ENCODE data around the gene TREX2. TPM values are rescaled to one million over a fixed set of nuclear protein-coding genes. Genes with fewer than 3 reads are reported as not detected.

The TREX2 gene
- total RNA-seq, 1 donor from 2014 or later: 0.29 TPM

DNA sequence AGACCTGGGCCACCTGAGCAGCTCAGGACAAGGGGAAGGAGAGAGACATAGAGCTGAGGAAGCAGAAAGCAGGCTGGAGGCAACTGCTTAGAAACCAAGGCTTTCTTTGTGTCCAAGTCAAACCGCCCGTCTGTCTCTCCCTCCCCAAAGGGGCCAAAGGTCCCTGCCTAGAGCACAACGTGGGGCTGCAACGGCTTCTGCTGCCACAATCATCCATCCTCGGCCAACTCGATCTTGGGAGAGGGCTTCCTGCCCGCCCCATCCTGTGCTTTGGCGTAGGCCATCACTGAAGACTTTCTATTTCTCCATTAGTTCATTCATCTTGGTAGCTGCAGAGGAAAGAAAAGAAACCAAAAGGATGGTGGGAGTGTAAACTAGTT lies 1.7 kb upstream of the TREX2 start:
- no peaks in the 10 kb centered on the region for H3K36me3 Mint-ChIP-seq (ENCODE audit: unreplicated experiment)
- H3K27ac Mint-ChIP-seq (ENCODE audit: unreplicated experiment): no peak overlapping the region
- TF ChIP-seq, protein P1, sequence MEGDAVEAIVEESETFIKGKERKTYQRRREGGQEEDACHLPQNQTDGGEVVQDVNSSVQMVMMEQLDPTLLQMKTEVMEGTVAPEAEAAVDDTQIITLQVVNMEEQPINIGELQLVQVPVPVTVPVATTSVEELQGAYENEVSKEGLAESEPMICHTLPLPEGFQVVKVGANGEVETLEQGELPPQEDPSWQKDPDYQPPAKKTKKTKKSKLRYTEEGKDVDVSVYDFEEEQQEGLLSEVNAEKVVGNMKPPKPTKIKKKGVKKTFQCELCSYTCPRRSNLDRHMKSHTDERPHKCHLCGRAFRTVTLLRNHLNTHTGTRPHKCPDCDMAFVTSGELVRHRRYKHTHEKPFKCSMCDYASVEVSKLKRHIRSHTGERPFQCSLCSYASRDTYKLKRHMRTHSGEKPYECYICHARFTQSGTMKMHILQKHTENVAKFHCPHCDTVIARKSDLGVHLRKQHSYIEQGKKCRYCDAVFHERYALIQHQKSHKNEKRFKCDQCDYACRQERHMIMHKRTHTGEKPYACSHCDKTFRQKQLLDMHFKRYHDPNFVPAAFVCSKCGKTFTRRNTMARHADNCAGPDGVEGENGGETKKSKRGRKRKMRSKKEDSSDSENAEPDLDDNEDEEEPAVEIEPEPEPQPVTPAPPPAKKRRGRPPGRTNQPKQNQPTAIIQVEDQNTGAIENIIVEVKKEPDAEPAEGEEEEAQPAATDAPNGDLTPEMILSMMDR (IDR thresholded peaks at IDR 0.05; ENCODE audit: partially characterized antibody, unreplicated experiment): no peak
- H3K27me3 Mint-ChIP-seq (ENCODE audit: unreplicated experiment): no peaks in the 10 kb centered on the region
- H3K4me3 Mint-ChIP-seq (ENCODE audit: unreplicated experiment): no peak overlapping the region
- no peaks in the 10 kb centered on the region for H3K9me3 Mint-ChIP-seq (ENCODE audit: unreplicated experiment)
- H3K4me1 Mint-ChIP-seq (ENCODE audit: low read depth, unreplicated experiment): no peaks in the 10 kb centered on the region
- no peak for DNase-seq

GRCh38 chrX:153446950-153447580 lies 1.2 kb upstream of the TREX2 start:
- DNase-seq: no peak
- no peak overlapping the region for H3K4me3 Mint-ChIP-seq (ENCODE audit: unreplicated experiment)
- no peaks in the 10 kb centered on the region for H3K27me3 Mint-ChIP-seq (ENCODE audit: unreplicated experiment)
- no peaks in the 10 kb centered on the region for H3K9me3 Mint-ChIP-seq (ENCODE audit: unreplicated experiment)
- no peaks in the 10 kb centered on the region for H3K4me1 Mint-ChIP-seq (ENCODE audit: low read depth, unreplicated experiment)
- H3K27ac Mint-ChIP-seq (ENCODE audit: unreplicated experiment): no peak overlapping the region
- TF ChIP-seq, protein P1 (IDR thresholded peaks at IDR 0.05; ENCODE audit: partially characterized antibody, unreplicated experiment): no peak
- H3K36me3 Mint-ChIP-seq (ENCODE audit: unreplicated experiment): no peaks in the 10 kb centered on the region

DNA sequence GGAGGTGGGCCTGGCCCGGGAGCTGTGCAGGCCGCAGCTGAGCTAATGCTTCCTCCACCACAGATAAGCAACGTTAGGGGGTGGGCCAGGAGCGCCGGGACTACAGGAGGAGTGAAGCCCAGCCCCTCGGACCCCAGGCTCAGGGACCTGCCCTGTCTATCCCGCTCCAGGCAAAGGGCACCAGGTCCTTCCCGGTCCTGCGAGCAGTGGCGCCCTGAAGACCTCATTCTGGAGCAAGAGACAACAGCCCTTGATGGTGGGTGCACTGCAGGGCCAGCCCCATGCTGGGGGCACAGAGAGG lies 730 bp upstream of the TREX2 start:
- no peaks in the 10 kb centered on the region for H3K9me3 Mint-ChIP-seq (ENCODE audit: unreplicated experiment)
- H3K4me1 Mint-ChIP-seq (ENCODE audit: low read depth, unreplicated experiment): no peaks in the 10 kb centered on the region

DNA sequence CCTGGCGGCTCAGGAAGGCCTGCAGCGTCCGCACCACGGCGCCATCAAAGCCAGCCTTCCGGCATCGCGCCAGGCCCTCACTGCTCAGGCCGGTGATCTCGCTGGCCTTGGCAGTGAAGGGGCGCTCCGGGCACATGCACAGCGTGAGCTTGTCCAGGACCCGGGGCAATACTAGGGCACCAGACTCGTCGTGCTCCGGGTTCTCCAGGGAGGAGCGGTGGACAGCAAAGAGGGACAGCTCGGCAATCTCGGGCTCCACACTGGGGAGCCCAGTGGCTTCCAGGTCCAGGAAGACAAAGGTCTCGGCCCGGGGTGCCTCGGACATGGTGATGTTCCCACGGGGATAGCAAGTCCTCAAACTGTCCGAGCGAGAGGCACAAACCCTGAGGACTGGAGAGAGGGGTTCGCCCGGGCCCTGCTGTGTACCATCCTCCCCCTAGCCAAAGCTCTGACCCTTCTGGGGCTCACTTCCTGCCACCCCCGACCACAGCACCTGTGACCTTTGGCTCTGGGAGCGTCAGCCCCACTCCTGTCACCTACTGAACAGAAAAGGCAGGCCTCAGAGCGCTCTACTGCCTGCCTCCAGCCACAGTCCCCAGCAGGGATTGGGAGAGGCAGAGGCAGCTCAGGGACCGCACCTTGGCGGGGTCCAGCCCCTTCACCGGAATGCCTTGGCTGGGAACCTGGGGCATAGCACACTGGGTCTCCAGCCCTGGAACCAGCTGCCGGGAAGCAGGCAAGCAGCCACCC lies 575 bp downstream of the TREX2 start:
- Mint-ChIP-seq H3K27me3 (ENCODE audit: unreplicated experiment) (no peaks in the 10 kb centered on the region), H3K36me3 (ENCODE audit: unreplicated experiment) (no peaks in the 10 kb centered on the region), H3K4me1 (ENCODE audit: low read depth, unreplicated experiment) (no peaks in the 10 kb centered on the region), H3K27ac (ENCODE audit: unreplicated experiment) (no peak overlapping the region), H3K4me3 (ENCODE audit: unreplicated experiment) (no peak overlapping the region), H3K9me3 (ENCODE audit: unreplicated experiment) (no peaks in the 10 kb centered on the region)
- DNase-seq: no peak
- TF ChIP-seq, protein P1 (IDR thresholded peaks at IDR 0.05; ENCODE audit: partially characterized antibody, unreplicated experiment): no peak

More for the DNA sequence above, 730 bp upstream of the TREX2 start:
- TF ChIP-seq, protein P1 (IDR thresholded peaks at IDR 0.05; ENCODE audit: partially characterized antibody, unreplicated experiment): no peak
- no peak for DNase-seq
- Mint-ChIP-seq H3K4me3 (ENCODE audit: unreplicated experiment) (no peak overlapping the region), H3K27ac (ENCODE audit: unreplicated experiment) (no peak overlapping the region), H3K27me3 (ENCODE audit: unreplicated experiment) (no peaks in the 10 kb centered on the region), H3K36me3 (ENCODE audit: unreplicated experiment) (no peaks in the 10 kb centered on the region)

GRCh38 chrX:153444333-153445011 lies 1.4 kb downstream of the TREX2 start:
- DNase-seq: no peak
- H3K27ac Mint-ChIP-seq (ENCODE audit: unreplicated experiment): no peak overlapping the region
- TF ChIP-seq, protein P1 (IDR thresholded peaks at IDR 0.05; ENCODE audit: partially characterized antibody, unreplicated experiment): no peak
- no peaks in the 10 kb centered on the region for H3K36me3 Mint-ChIP-seq (ENCODE audit: unreplicated experiment)
- H3K4me1 Mint-ChIP-seq (ENCODE audit: low read depth, unreplicated experiment): no peaks in the 10 kb centered on the region
- H3K4me3 Mint-ChIP-seq (ENCODE audit: unreplicated experiment): no peak overlapping the region
- no peaks in the 10 kb centered on the region for H3K9me3 Mint-ChIP-seq (ENCODE audit: unreplicated experiment)
- H3K27me3 Mint-ChIP-seq (ENCODE audit: unreplicated experiment): no peaks in the 10 kb centered on the region
